Raji (cell line): Measurements from ENCODE around the gene CACNA1E.

Experiments
- POLR2A ChIP-seq: IDR thresholded peaks from 2 replicates; pipeline ENCODE4 v1.6.1; 2011; ENCODE audit warnings: low read depth, low read length, control low read depth; ENCODE audit not compliant: insufficient read depth

CACNA1E gene

GRCh38 chr1:181538836-181539235 is 55.5 kb downstream of the CACNA1E start:
- no peak for TF ChIP-seq POLR2A

GRCh38 chr1:181541458-181541857 is 58.1 kb downstream of the CACNA1E start:
- TF ChIP-seq POLR2A = no peak

DNA sequence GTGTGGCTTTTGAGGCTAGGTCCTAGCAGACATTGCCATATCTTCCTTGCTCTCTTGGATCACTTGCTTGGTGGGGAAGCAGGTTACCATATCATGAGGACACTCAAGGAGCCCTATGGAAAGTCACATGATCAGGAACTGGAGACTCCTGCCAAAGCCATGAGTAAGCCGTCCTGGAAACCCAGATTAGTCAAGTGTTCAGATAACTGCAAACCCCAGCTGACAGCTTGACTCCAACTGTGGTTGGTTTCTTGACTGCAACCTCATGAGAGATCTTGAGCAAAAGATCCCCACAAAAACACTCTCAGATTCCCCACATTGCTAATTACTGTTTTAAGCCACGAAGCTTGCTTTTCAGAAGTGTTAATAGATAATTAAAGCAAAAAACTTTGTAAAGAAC is 58.6 kb downstream of the CACNA1E start:
- no peak for TF ChIP-seq POLR2A

GRCh38 chr1:181545395-181545794 is 62.1 kb downstream of the CACNA1E start:
- no peak for TF ChIP-seq POLR2A

DNA sequence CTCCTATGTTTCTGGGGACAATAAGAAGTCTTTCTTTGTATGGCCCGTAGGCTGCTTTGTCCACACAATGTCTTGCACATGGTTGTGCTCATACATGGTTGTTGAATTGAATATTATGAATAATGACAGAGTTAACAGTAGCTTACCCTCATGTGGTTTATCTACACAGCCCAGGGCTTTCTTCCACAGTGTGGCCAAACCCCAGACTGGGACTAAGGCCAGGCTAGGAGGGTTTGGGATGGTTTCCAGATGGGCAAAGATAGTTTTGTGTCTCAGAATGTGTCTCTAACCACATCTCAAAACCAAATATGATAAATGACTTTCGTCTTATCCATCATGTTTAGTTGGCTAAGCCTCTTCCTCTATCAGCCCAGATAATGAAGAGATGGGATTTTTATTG is 65.2 kb downstream of the CACNA1E start:
- no peak for TF ChIP-seq POLR2A

GRCh38 chr1:181551249-181551648 is 67.9 kb downstream of the CACNA1E start:
- no peak for TF ChIP-seq POLR2A

DNA sequence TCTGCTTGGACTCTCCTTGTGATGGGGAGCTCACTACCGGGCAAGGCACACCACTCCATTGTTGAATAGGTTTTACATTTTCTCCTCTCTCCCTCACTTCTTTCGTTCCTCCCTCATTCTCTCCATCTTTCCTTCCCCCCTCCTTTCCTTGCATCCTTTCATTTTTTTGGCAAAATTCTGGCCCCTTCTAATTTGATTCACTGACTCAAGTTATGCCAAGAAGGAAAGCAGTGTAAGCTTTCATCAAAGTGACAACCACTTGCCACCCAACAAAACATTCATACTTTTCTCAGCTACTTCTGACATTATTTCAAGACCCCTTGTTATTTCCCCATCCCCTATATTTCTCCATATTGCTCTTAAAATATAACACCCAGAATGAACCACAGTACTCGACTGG is 68.4 kb downstream of the CACNA1E start:
- TF ChIP-seq POLR2A = no peak

GRCh38 chr1:181554465-181554864 is 71.1 kb downstream of the CACNA1E start:
- TF ChIP-seq POLR2A = no peak

DNA sequence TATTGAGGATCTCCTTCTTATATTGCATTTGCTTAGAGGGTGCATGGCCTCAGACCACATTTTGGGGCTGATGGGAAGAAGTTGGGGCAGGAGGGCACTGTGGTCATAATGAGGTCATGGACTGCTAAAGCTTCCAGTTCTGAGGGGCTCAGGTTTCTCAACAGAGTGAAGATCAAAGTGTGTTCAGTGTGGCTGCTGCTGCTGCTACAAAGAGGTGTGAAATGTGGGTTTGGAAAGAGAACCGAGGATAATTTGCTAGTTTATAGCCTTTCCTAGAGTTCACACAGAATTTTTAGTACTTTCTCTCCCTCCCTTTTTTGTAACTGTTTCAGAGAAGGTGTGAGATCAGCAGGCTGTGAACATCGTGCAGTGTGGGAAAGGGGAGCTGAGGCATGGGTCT is 73.3 kb downstream of the CACNA1E start:
- no peak for TF ChIP-seq POLR2A

DNA sequence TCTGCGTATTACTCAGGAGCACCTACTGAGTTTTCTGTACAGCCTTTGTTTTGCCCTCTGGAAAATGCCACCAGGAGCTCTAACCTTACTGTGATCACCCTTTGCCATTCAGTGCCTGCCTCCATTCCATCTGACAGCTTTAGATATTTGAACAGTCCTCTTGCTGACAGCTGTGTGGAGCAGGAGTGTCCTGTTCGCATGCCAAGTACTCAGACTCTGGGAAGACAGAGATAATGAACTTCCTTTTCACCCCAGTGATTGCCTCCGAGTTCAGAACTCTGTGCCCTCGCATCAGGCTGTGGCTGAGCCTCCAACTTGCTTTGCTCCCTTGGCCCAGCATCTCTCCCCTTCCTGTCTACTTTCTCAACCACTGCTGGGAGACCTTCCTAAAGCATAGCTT is 74.0 kb downstream of the CACNA1E start:
- TF ChIP-seq POLR2A = no peak

GRCh38 chr1:181558416-181558815 is 75.1 kb downstream of the CACNA1E start:
- no peak for TF ChIP-seq POLR2A

DNA sequence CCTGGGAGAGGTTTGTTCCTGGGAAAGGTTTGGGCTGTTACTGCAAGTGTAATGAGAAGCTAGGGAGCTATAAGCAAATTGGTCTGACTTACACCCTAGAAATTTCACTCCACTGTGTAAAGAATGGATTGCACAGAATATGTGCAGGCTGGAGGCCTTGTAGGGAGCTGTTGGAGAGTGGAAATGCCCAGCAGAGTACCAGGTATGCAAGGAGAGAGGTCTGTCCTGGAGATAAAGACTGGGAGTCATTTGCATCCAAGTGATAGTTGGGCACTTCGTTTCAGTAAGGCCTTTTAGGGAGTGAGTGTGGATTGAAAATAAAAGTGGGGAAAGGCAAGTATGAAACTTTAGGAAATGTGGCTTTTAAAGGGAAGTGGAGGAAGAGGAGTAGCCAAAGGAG is 75.8 kb downstream of the CACNA1E start:
- TF ChIP-seq POLR2A = no peak

DNA sequence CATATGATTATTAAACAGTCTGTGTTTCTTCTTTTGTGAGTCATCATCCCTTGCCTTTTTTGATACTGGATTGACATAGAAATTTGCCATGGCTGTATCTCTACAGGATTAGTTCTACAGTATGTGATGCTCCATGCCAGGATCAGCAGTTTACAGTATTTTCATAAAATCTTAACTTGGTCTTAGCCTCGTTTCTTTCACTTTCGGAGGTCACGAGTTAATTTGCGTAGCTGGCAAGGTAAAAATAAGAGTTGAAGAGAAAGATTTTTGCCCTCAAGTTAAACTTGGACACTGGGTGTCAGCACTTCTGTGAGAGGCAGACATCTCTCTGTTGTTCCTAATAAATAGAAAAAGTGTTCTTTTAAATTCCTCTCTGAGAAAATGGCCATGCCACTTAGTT is 79.1 kb downstream of the CACNA1E start:
- no peak for TF ChIP-seq POLR2A

- no peak for TF ChIP-seq POLR2A
Measured at GRCh38 chr1:181568736-181569135, 85.4 kb downstream of the CACNA1E start.

DNA sequence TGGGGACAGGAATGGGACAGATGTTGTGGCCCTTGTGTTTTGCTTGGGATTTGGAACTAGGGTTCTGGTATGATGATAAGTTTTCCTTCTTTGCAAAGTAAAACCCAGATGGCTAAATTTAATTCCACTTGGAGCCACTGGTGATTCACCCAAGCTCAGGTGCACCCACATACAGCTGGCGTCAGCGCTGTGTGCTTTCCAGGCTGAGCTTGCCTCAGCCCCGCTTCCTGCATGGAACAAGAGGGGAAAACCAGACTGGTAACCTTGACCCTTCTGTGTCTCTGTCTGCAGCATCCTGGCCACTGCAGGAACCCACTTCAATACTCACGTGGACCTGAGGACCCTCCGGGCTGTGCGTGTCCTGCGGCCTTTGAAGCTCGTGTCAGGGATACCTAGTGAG is 94.2 kb downstream of the CACNA1E start:
- TF ChIP-seq POLR2A = no peak

DNA sequence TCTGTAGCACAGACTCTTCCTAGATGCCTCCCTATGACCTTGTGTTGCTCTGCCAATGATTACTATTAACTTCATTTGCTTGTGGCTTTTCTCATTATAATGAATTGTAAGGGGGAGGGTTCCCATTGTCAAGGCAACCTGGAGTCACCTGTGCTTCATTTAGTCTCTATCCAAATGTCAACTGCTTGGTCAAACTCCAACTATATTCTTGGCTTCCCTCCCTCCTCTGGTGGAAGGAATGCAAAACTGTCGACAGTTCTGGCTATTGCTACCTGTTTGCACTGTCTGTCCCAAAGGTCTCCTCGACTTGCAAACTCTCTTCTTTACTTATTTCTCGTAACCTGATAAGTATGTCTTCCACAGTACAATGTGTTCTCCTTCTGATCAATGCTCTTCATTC is 100.3 kb downstream of the CACNA1E start:
- TF ChIP-seq POLR2A = no peak

DNA sequence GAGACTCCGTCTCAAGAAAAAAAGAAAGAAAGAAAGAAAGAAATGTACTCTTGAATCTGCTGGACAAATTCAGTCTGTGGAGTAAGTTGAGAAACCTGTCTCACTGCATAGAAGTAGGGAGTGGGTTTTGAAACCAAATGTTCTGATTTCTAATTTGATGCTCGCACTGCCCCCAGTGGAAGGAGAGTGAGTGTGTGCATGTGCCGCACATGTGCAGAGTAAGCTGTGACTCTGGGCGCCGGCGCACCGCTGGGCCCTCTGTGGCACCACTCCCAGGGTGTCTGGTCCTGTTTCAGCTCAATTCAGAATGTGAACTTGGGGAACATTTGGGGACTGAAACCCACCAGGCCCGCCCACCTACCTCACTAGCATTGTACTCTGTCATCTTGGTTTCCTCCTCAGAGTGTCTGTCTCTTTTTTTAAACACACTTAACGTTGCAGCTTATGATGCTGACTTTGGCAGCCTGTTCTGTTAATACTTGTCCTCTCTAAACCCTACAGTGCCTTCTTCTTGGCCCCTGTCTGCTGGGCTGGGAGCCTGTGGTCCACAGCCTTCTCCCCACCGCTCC is 104.6 kb downstream of the CACNA1E start:
- TF ChIP-seq POLR2A = no peak
